Activated CD8-positive, alpha-beta memory T cell treated with anti-CD3 and anti-CD28 coated beads, Interleukin-2, amount 10 ng/mL, durations not matched to agents 7 days and 5 days (primary cell): ENCODE measurements around the gene SIL1. TPM values are rescaled to one million over a fixed set of nuclear protein-coding genes. Genes with fewer than 3 reads are reported as not detected.

Experiments
- ATAC-seq: fragments of 150-1000 bp; cut with Tn5 transposase; one replicate; pipeline ENCODE4 v1.10.0; 2021; ENCODE audit warnings: moderate library complexity
- CTCF ChIA-PET: fragments of 350-600 bp; sonication (Branson Sonifier 250); formaldehyde crosslinking; loops from one replicate; lab custom pipeline; 2021; ENCODE audit warnings: antibody characterized with exemption; lab: Charles Lee
- DNase-seq: peaks from one replicate; pipeline ENCODE4 v3.0.0-alpha.2; 2020
- H3K27ac Mint-ChIP-seq: one replicate; pipeline ENCODE4 v1.8.0; 2021; ENCODE audit warnings: mild to moderate bottlenecking, mixed read lengths
- H3K27me3 Mint-ChIP-seq: one replicate; pipeline ENCODE4 v1.8.0; 2021; ENCODE audit warnings: mixed read lengths
- H3K36me3 Mint-ChIP-seq: one replicate; pipeline ENCODE4 v1.8.0; 2021; ENCODE audit warnings: mild to moderate bottlenecking, mixed read lengths
- H3K4me1 Mint-ChIP-seq: one replicate; pipeline ENCODE4 v1.8.0; 2021; ENCODE audit warnings: mixed read lengths
- H3K4me3 Mint-ChIP-seq: one replicate; pipeline ENCODE4 v1.8.0; 2021; ENCODE audit warnings: mild to moderate bottlenecking, moderate library complexity, mixed read lengths
- H3K9me3 Mint-ChIP-seq: one replicate; pipeline ENCODE4 v1.8.0; 2022; ENCODE audit warnings: low read depth, mixed read lengths
- total RNA-seq, 2 experiments: library from RNA; stranded (reverse); gene quantifications; one replicate each; pipeline ENCODE4 v1.2.3, GENCODE V29; 2021

Gene SIL1
- total RNA-seq, 2 experiments from 2014 or later: 23.9 to 24.5 TPM

GRCh38 chr5:138905541-138905940, 292.6 kb downstream of the SIL1 start:
- H3K27ac Mint-ChIP-seq: no peak overlapping the region
- no peak overlapping the region for H3K4me3 Mint-ChIP-seq
- no peaks in the 10 kb centered on the region for H3K27me3 Mint-ChIP-seq
- CTCF ChIA-PET: no interaction called here
- no peak for DNase-seq
- H3K9me3 Mint-ChIP-seq: peaks cover 5% of the 10 kb centered on the region
- ATAC-seq: no peak
- peaks cover 8% of the 10 kb centered on the region for H3K4me1 Mint-ChIP-seq
- peaks cover 21% of the 10 kb centered on the region for H3K36me3 Mint-ChIP-seq

- Mint-ChIP-seq H3K27ac (no peak overlapping the region), H3K27me3 (peaks cover 9% of the 10 kb centered on the region), H3K4me1 (peaks cover 13% of the 10 kb centered on the region), H3K36me3 (peaks cover 12% of the 10 kb centered on the region), H3K4me3 (no peak overlapping the region), H3K9me3 (no peaks in the 10 kb centered on the region)
- ATAC-seq (no peak), DNase-seq (no peak)
- CTCF ChIA-PET: no interaction called here
Measured at GRCh38 chr5:138903130-138903775, 294.9 kb downstream of the SIL1 start.

- Mint-ChIP-seq H3K4me3 (no peak overlapping the region), H3K4me1 (peaks cover 13% of the 10 kb centered on the region), H3K27ac (no peak overlapping the region), H3K36me3 (peaks cover 10% of the 10 kb centered on the region), H3K27me3 (peaks cover 9% of the 10 kb centered on the region), H3K9me3 (no peaks in the 10 kb centered on the region)
- DNase-seq (no peak), ATAC-seq (no peak)
- CTCF ChIA-PET: no interaction called here
Measured at GRCh38 chr5:138901716-138902115, 296.5 kb downstream of the SIL1 start.

- Mint-ChIP-seq H3K36me3 (peaks cover 7% of the 10 kb centered on the region), H3K27me3 (peaks cover 9% of the 10 kb centered on the region), H3K4me1 (peaks cover 13% of the 10 kb centered on the region), H3K9me3 (no peaks in the 10 kb centered on the region), H3K4me3 (no peak overlapping the region), H3K27ac (no peak overlapping the region)
- peak; percentile 44 for DNase-seq
- peak; percentile 55 for ATAC-seq
- CTCF ChIA-PET: no interaction called here
Measured at GRCh38 chr5:138900281-138900965, 297.7 kb downstream of the SIL1 start.

- CTCF ChIA-PET: no interaction called here
- H3K9me3 Mint-ChIP-seq: no peaks in the 10 kb centered on the region
- peaks cover 13% of the 10 kb centered on the region for H3K4me1 Mint-ChIP-seq
- H3K36me3 Mint-ChIP-seq: peaks cover 4% of the 10 kb centered on the region
- peaks cover 9% of the 10 kb centered on the region for H3K27me3 Mint-ChIP-seq
- DNase-seq (no peak), ATAC-seq (no peak)
- no peak overlapping the region for H3K4me3 Mint-ChIP-seq
- no peak overlapping the region for H3K27ac Mint-ChIP-seq
Measured at GRCh38 chr5:138898742-138899141, 299.4 kb downstream of the SIL1 start.

- CTCF ChIA-PET: no interaction called here
- Mint-ChIP-seq H3K4me1 (peaks cover 13% of the 10 kb centered on the region), H3K27me3 (peaks cover 9% of the 10 kb centered on the region), H3K4me3 (no peak overlapping the region), H3K36me3 (peaks cover 4% of the 10 kb centered on the region), H3K27ac (no peak overlapping the region), H3K9me3 (no peaks in the 10 kb centered on the region)
- ATAC-seq: no peak
- DNase-seq: no peak
Measured at GRCh38 chr5:138898299-138898698, 299.9 kb downstream of the SIL1 start.

Other genes starting within 250 kb of the SIL1 start
- 100 to 1,000 TPM; 149 to 195 TPM for gene MATR3, start 95.4 kb upstream of the SIL1 start, total RNA-seq
- gene PAIP2, start 143.5 kb upstream of the SIL1 start, total RNA-seq: 100 to 1,000 TPM in 1 of 2 experiments, 10 to 100 TPM in 1; 83.4 to 112 TPM
- 1 to 10 TPM; 1.9 to 2.5 TPM for gene SLC23A1, start 184.9 kb upstream of the SIL1 start, total RNA-seq
- 10 to 100 TPM; 51.7 to 61.1 TPM for gene MZB1, start 191.5 kb upstream of the SIL1 start, total RNA-seq
- gene PROB1, start 196.7 kb upstream of the SIL1 start, total RNA-seq: 10 to 100 TPM in 1 of 2 experiments, 1 to 10 TPM in 1; 6.3 to 10.9 TPM
- gene SPATA24, start 205.7 kb upstream of the SIL1 start, total RNA-seq: 1 to 10 TPM; 5.8 to 6.2 TPM
- gene DNAJC18, start 241.2 kb upstream of the SIL1 start, total RNA-seq: 10 to 100 TPM in 1 of 2 experiments, 1 to 10 TPM in 1; 9.2 to 25.7 TPM